Activated CD4-positive, CD25-positive, alpha-beta regulatory T cell (primary cell): ENCODE results near the gene ACAT1.
"Not testable (repeated sequence)": the region's sequence is repeated elsewhere in the genome, so short reads cannot be mapped to it uniquely, and the experiment has no call there.

Experiments
- DNase-seq, 4 experiments: peaks; one replicate each; lab custom pipeline; 2025; lab: John Stamatoyannopoulos, UW

ACAT1 gene

GRCh38 chr11:108144615-108145014 is 23.2 kb downstream of the ACAT1 start:
- DNase-seq, result no peak

DNA sequence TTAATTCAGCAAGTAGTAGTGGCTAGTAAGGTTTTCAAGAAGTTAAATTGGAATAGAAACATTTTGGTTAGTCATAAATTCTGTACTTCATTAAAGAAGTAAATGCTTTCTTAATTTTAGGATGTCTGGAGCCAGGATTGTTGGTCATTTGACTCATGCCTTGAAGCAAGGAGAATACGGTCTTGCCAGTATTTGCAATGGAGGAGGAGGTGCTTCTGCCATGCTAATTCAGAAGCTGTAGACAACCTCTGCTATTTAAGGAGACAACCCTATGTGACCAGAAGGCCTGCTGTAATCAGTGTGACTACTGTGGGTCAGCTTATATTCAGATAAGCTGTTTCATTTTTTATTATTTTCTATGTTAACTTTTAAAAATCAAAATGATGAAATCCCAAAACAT is 25.8 kb downstream of the ACAT1 start:
- no peak for DNase-seq

- DNase-seq, result no peak
Observed at GRCh38 chr11:108148556-108148955, 27.2 kb downstream of the ACAT1 start.

- no peak for DNase-seq
Observed at GRCh38 chr11:108154591-108154990, 33.2 kb downstream of the ACAT1 start.

DNA sequence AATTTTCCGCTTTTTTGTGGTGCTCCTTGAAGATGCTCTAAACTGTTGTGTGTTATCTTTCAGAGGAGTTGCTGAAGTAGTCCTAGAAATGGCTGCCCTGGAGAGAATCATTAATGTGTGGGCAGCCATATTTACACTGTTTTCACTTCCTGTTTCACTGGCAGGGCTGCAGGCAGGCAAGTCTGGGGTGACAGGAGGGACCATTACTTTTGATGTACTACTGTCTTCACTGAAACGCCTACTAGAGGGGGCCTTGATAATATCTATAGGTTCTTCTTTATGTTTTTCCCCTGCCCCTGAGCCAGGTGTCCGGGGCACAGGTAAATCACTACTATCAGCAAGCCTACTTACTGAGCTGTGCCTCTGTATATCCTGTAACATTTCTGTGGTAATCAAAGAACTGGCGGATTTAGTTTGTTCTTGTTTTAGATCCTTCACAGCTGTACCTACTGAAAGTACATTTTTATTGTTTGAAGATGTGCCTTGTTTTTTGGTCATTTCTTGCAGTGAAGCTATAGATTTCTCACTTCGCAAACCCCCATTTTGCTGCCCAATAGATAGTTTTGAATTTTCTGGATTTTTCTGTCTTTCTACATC is 39.7 kb downstream of the ACAT1 start:
- no peak for DNase-seq

GRCh38 chr11:108162878-108163277 is 41.5 kb downstream of the ACAT1 start:
- DNase-seq, result not testable (repeated sequence)

DNA sequence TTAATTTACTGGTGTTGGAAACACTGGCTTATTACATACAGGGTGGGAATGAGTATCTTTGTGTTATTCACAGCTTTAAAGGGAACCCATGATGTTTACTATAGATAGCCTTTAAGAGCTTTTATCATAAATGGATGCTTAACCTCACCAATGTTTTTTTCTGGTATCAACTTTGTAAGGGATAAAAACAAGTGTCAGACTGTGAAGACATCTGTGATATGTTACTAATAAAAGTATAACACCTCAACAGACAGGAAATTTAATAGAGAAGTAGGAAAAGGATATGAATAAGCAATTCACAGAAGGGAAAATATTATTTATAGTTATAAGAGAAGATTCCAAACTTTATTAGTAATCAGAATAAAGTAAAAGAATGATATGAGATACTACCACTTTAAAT is 46.3 kb downstream of the ACAT1 start:
- DNase-seq, result no peak

GRCh38 chr11:108170184-108170583 is 48.8 kb downstream of the ACAT1 start:
- no peak for DNase-seq

DNA sequence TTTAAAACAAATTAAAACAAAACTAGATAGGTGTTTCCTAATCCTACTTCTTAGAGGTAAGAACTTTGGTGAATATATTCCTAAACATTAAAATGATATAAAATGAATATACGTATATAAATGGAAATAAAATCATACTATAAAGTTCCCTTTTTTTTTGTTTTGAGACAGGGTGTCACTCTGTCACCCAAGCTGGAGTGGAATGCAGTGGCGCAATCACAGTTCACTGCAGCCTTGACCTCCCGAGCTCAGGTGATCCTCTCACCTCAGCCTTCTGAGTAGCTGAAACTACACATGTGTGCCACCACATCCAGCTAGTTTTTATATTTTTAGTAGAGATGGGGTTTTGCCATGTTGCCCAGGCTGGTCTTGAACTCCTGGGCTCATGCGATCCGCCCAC is 56.2 kb downstream of the ACAT1 start:
- DNase-seq, result no peak

DNA sequence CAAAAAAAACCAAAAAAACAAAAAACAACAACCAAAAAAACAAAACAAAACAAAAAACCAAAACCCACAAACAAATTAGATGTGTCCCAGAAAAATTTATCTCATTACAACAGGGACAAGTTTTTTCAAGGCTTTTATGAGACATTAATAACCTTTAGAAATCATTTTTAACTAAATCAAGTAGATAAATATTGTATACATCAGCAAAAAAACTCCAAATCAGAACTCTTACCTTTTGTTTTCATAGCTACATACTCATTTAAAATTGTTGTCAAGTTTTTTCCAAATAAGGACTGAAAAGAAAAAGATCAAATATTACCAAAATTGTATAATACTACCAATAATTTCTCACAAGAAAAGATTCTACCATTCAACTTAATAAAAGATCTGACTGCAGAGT is 72.4 kb downstream of the ACAT1 start:
- no peak for DNase-seq

DNA sequence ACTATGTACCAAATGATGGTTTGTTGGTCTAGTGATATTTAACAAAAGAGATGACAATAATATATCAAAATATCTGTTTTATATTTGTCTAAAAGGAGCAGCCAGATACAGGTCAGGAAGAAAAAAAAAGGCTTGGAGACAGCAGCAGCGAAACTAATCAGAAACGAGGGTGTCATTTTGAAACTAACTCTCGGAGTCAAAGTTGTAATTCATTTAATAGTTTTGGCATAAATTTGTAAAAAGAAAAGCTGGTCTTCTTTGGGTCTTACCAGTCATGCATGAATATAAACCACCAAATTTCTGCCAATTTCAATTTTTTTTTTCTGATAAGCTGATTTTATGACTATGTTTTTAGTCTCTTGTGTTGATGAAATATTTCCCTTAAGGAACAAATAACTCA is 75.5 kb downstream of the ACAT1 start:
- no peak for DNase-seq
